ENCODE data around the gene IGFBP5.

Gene IGFBP5

GRCh38 chr2:216698293-216698692, 2.9 kb upstream of the IGFBP5 start:
- no peak overlapping the region for H3K27ac Mint-ChIP-seq
- no peaks in the 10 kb centered on the region for H3K9me3 Mint-ChIP-seq
- no peak for ATAC-seq
- H3K4me3 Mint-ChIP-seq: no peak overlapping the region
- peaks cover 6% of the 10 kb centered on the region for H3K4me1 Mint-ChIP-seq
- H3K36me3 Mint-ChIP-seq: no peaks in the 10 kb centered on the region
- DNase-seq (ENCODE audit: low spot score in 2 of 2): no peak

GRCh38 chr2:216696751-216697560, 1.6 kb upstream of the IGFBP5 start:
- Mint-ChIP-seq H3K4me3 (no peak overlapping the region), H3K4me1 (peaks cover 17% of the 10 kb centered on the region), H3K9me3 (no peaks in the 10 kb centered on the region), H3K36me3 (no peaks in the 10 kb centered on the region), H3K27ac (no peak overlapping the region)
- no peak for DNase-seq (ENCODE audit: low spot score in 2 of 2)
- ATAC-seq: no peak

GRCh38 chr2:216696321-216696720, 972 bp upstream of the IGFBP5 start:
- H3K4me3 Mint-ChIP-seq: no peak overlapping the region
- ATAC-seq: no peak
- peaks cover 22% of the 10 kb centered on the region for H3K4me1 Mint-ChIP-seq
- no peak overlapping the region for H3K27ac Mint-ChIP-seq
- H3K9me3 Mint-ChIP-seq: no peaks in the 10 kb centered on the region
- no peak for DNase-seq (ENCODE audit: low spot score in 2 of 2)
- H3K36me3 Mint-ChIP-seq: no peaks in the 10 kb centered on the region

- Mint-ChIP-seq H3K9me3 (no peaks in the 10 kb centered on the region), H3K4me1 (peaks cover 25% of the 10 kb centered on the region), H3K36me3 (no peaks in the 10 kb centered on the region), H3K4me3 (peak overlapping the region; percentile 73), H3K27ac (no peak overlapping the region)
- ATAC-seq (no peak), DNase-seq (ENCODE audit: low spot score in 2 of 2) (no peak)
Observed at GRCh38 chr2:216694826-216695217, 527 bp downstream of the IGFBP5 start.

GRCh38 chr2:216694082-216694825, 1.1 kb downstream of the IGFBP5 start:
- Mint-ChIP-seq H3K4me3 (peak overlapping the region; percentile 73), H3K4me1 (peaks cover 25% of the 10 kb centered on the region), H3K36me3 (no peaks in the 10 kb centered on the region), H3K27ac (no peak overlapping the region), H3K9me3 (no peaks in the 10 kb centered on the region)
- ATAC-seq: peak; percentile 23
- DNase-seq (ENCODE audit: low spot score in 2 of 2): no peak

GRCh38 chr2:216693414-216694080, 1.8 kb downstream of the IGFBP5 start:
- Mint-ChIP-seq H3K27ac (no peak overlapping the region), H3K4me3 (peak overlapping the region; percentile 73), H3K4me1 (peaks cover 25% of the 10 kb centered on the region), H3K36me3 (no peaks in the 10 kb centered on the region), H3K9me3 (no peaks in the 10 kb centered on the region)
- DNase-seq (ENCODE audit: low spot score in 2 of 2) (no peak), ATAC-seq (no peak)

- peak in 1 of 2 donors; percentile 77 for DNase-seq (ENCODE audit: low spot score in 2 of 2)
- no peaks in the 10 kb centered on the region for H3K36me3 Mint-ChIP-seq
- ATAC-seq: peak; percentile 59
- H3K4me1 Mint-ChIP-seq: peaks cover 25% of the 10 kb centered on the region
- H3K4me3 Mint-ChIP-seq: peak overlapping the region; percentile 73
- no peak overlapping the region for H3K27ac Mint-ChIP-seq
- H3K9me3 Mint-ChIP-seq: no peaks in the 10 kb centered on the region
Observed at GRCh38 chr2:216692636-216693413, 2.5 kb downstream of the IGFBP5 start.

GRCh38 chr2:216690853-216691741, 4.3 kb downstream of the IGFBP5 start:
- H3K36me3 Mint-ChIP-seq: no peaks in the 10 kb centered on the region
- H3K4me3 Mint-ChIP-seq: peak overlapping the region; percentile 73
- H3K4me1 Mint-ChIP-seq: peaks cover 25% of the 10 kb centered on the region
- DNase-seq (ENCODE audit: low spot score in 2 of 2): no peak
- peak overlapping the region; percentile 20 for H3K27ac Mint-ChIP-seq
- ATAC-seq: no peak
- H3K9me3 Mint-ChIP-seq: no peaks in the 10 kb centered on the region

GRCh38 chr2:216690456-216690852, 4.9 kb downstream of the IGFBP5 start:
- H3K27ac Mint-ChIP-seq: no peak overlapping the region

GRCh38 chr2:216689397-216689796, 6.0 kb downstream of the IGFBP5 start:
- DNase-seq (ENCODE audit: low spot score in 2 of 2) (no peak), ATAC-seq (no peak)
- Mint-ChIP-seq H3K27ac (no peak overlapping the region), H3K9me3 (no peaks in the 10 kb centered on the region), H3K4me1 (peaks cover 25% of the 10 kb centered on the region), H3K36me3 (no peaks in the 10 kb centered on the region), H3K4me3 (no peak overlapping the region)

More at GRCh38 chr2:216690456-216690852, 4.9 kb downstream of the IGFBP5 start:
- H3K9me3 Mint-ChIP-seq: no peaks in the 10 kb centered on the region
- no peaks in the 10 kb centered on the region for H3K36me3 Mint-ChIP-seq
- ATAC-seq (no peak), DNase-seq (ENCODE audit: low spot score in 2 of 2) (no peak)
- H3K4me1 Mint-ChIP-seq: peaks cover 25% of the 10 kb centered on the region
- no peak overlapping the region for H3K4me3 Mint-ChIP-seq

GRCh38 chr2:216688731-216689340, 6.5 kb downstream of the IGFBP5 start:
- DNase-seq (ENCODE audit: low spot score in 2 of 2): no peak

GRCh38 chr2:216687646-216688045, 7.7 kb downstream of the IGFBP5 start:
- no peaks in the 10 kb centered on the region for H3K36me3 Mint-ChIP-seq
- peaks cover 16% of the 10 kb centered on the region for H3K4me1 Mint-ChIP-seq
- no peak overlapping the region for H3K4me3 Mint-ChIP-seq
- ATAC-seq: no peak
- no peak overlapping the region for H3K27ac Mint-ChIP-seq
- H3K9me3 Mint-ChIP-seq: no peaks in the 10 kb centered on the region
- no peak for DNase-seq (ENCODE audit: low spot score in 2 of 2)

More at GRCh38 chr2:216688731-216689340, 6.5 kb downstream of the IGFBP5 start:
- no peak for ATAC-seq
- no peak overlapping the region for H3K4me3 Mint-ChIP-seq
- no peaks in the 10 kb centered on the region for H3K9me3 Mint-ChIP-seq
- H3K27ac Mint-ChIP-seq: no peak overlapping the region
- peaks cover 23% of the 10 kb centered on the region for H3K4me1 Mint-ChIP-seq
- H3K36me3 Mint-ChIP-seq: no peaks in the 10 kb centered on the region

GRCh38 chr2:216687111-216687510, 8.2 kb downstream of the IGFBP5 start:
- Mint-ChIP-seq H3K4me1 (peaks cover 16% of the 10 kb centered on the region), H3K27ac (no peak overlapping the region), H3K36me3 (no peaks in the 10 kb centered on the region), H3K9me3 (no peaks in the 10 kb centered on the region), H3K4me3 (no peak overlapping the region)
- ATAC-seq (no peak), DNase-seq (ENCODE audit: low spot score in 2 of 2) (no peak)

All from stimulated activated effector memory CD8-positive, alpha-beta T cell treated with anti-CD3 and anti-CD28 coated beads, Interleukin-12 subunit alpha, Interleukin-12 subunit beta, amount 100 ng/mL, for 72 hours (primary cell).